Mesenteric fat pad (tissue), 1 donor: Measurements from ENCODE around the gene HLX. TPM values are rescaled to one million over a fixed set of nuclear protein-coding genes. Genes with fewer than 3 reads are reported as not detected.

ENCODE experiments used
- DNase-seq: peaks from one replicate; pipeline ENCODE4 v3.0.0-alpha.2; 2020; ENCODE audit warnings: low spot score
- total RNA-seq: library from RNA; stranded (reverse); fragmentation: NEBNext Ultra II Directional; extraction: Animal tissue kit (Norgen Biotek cat#: 25700); gene quantifications from one replicate; pipeline ENCODE4 v1.2.1, GENCODE V29; 2021
- donor health status: DM: yes; HTN: yes; CAD: no.

HLX gene
- total RNA-seq, 1 donor from 2014 or later, result 37.2 TPM

DNA sequence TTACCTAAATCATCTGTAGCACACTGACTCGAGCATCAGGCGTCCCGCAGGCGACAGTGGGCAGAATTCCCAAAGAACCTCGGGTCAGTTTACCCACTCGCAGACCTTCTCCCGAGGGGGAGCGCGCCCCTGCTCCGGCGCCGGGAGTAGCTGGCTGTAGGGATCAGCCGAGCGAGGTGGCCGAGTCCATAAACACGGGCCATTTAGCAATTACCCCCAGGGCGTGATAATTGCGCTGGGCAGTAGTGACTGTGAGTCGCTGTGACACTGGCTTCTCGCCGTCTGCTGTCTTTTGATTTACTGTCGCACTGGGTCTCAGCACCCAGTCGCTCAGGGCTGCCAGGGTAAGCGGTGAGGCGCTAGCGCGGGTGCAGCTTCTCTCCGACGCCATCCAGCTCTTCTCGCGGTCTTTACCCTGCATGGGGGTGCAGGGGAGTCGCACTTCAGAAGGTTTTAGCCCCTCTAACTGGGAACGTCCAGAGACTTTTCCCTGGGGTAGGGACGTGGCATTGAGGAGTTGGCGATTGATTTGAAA lies 16.2 kb downstream of the HLX start:
- no peak for DNase-seq

DNA sequence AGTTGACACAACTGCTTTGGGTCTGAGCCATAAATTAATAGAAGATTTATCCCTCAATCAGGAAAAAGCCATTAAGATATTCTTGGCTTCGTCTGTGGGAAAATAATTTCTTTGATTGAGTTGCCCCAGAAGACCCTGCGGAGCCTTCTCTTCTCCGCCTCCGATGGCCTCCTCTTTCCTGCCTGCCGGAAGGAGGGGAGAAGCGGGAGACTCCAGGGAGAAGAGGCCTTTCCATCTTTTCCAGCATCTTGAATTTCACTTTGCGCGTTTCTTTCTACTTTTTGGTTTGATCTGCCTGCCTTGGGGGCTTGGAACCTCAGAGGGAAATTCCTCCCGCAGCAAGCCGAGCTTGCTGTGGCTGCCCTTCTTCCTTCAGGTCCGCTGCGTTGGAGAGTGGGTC lies 16.8 kb downstream of the HLX start:
- no peak for DNase-seq

DNA sequence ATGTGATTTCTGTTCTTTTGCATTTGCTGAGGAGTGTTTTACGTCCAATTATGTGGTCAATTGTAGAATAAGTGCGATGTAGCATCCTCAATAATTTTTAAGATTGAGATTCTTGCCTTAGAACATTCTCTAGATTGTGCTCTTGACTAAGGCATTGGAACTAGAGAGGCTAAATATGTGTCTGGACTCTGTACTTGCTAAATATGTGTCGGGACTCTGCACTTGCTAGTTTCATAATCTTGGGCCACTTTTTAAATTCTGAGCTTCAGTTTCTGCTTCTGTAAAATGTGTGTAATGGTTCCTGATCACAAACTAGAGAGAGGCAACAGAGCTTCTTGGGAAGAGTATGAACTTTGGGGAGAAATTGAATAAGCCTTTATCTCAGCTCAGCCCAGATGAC lies 21.6 kb downstream of the HLX start:
- no peak for DNase-seq

DNA sequence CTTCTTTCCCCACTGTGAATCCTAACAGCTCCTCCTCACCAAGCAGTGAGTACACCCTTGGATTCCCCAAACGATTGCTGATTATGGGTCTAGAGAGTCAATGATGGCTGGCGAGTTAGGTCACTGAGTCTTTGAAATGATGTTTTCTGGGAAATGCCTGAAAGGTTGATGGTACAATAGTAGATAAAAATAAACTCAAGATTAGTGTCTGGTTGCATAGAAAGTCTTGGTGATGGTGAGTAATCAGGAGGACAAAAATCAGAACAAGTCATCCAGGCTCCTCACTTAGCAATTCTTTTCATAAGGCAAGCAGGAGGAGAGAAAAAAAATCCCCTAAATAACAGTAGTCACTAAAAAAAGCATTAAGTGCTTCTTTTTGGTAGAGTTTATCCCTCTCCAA lies 22.6 kb downstream of the HLX start:
- no peak for DNase-seq

DNA sequence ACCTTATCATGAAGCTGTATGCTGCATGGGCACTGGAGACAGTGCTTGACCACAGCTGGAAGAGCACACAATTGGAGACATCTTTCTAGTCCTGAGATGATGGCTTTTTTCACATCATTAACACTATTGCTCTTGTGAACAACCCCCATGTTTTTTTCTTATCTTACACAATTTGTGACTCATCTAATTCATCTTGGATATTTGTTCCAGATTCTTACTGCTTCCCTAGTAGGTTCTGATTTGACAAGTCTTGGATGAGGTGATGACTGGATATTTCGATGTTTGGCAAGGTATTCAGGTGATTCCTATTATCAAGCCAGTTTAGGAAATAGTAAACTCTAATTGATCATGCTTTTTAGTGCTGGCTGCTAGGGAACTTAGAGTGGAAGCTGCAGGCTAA lies 23.7 kb downstream of the HLX start:
- no peak for DNase-seq

DNA sequence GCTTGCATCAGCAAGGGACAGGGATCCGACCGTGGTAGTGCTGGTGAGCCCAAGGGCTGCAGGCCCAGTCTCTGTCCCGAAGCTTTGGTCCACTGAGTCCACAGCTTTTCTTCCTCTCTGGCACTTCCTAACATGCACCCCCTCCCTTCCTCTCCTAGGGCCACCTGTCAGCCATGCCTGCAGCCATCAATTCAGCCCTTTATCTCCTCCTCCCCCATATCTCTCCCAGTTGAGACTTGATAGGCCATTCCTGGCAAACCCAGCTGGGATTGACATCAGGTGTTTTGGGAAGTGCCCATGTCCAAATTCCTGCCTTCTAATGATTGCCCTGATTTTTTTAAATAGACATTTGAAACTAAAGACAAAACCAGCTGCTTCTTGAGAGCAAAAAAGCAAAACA lies 25.6 kb downstream of the HLX start:
- no peak for DNase-seq

DNA sequence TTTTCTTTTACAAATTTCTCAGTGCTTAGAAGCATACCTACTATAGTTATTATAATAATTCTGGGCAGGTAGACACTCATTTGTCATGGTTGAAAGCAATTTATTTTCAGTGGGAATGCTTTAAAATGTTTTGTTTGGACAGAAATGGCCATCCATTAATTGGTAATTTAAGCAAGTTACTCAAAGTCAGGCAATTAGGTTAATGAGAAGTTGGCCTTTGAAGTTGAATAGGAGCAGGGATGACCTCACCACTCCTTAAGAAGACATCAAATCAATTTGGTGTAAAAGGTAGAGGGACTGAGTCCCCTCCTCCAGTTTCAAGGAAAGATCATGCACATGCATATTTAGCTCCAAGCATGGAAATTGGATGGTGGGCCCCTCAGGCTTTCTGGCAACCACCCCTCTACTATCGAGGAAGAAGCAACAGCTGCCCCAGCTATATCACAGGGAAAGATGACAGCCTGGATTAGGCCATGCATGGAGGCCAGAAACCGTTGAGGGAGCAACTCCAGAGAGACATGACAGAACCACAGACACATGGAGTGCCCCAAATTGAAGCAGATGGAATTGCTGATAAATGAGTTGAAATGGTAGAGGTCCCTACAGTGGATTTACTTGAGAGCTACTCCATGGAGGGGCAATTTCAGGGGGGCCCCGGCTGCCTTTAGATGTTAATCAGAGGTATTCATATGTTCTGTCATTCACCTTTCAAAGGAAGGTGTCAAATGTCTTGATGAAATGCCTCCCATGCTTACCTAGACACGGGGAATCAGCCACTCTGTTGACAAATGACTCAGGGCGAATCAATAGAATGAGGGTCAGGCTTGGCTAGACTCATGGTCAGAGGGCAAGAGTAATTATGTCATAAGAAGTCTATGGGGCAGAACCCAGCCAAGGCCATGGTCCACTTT lies 26.7 kb downstream of the HLX start:
- DNase-seq, result no peak

DNA sequence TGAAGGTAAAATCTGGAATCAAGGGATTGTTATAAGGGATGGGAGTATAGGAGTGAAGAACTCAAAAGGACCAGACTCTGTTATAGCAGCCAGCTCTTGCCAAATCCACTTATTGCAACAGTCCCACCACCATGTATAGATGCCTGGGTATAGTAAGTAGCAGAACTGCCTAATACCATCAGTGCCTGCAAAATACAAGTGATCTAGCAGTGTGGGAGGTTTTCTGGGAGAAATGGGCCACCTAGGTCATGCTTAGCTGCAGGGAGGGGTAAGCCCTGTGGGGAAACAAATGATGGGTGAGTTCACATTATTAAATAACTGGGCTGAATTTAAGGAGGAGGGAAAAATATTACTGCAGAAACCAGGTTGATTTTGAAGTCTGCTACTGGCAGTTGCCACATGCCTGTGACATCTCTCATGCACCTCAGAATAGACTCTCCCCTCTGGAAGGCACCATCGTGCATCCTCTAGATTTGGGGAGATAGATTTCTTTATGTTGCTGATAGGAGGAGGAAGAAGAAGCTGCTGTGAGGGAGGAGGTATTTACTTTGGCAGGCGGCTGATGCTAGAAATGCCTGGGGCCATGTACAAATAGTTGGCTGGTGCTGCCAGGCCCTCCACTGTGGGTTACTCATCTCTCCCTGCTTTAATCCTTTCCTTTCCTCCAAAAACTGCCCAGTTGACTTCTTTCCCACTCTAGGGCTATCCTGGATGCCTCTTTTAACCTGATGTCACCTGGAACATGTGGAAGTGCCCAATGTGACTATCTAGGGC lies 27.5 kb downstream of the HLX start:
- no peak for DNase-seq

DNA sequence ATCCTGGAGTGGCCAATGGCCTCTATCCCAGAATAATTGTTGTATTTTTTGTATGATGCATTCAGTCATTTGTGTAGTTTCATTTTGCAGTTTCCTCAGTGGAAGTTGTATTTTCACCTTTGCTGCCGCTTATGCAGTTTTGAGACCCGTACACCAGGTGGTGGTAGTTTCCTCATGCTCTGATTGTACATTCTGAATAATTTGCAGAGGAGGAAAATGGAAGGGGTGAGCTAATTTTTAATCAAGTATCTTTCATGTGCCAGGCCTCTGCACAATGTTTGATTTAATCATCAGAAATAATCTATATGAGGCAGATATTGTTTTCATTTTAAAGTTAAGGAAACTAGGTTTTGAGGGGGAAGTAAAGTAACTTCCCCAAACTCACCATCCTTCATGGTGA lies 29.5 kb downstream of the HLX start:
- no peak for DNase-seq

DNA sequence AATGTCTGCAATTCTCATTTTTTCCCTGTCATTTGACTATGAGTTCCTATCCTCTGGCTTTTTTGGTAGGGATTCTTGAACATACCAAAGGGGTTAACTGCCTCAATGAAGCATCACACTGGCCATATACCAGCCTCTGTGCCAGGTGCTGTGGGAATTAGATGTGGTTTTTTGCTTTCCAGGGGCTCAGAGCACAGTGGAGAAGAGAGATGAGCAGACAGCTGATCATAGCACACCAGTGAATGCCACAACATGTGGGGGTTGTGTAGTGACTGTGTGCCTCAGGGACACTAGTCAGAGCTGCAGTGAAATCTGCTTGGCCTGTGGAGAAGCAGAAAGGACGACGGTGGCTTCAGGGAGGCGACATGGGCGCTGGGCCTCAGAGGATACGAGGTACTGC lies 30.8 kb downstream of the HLX start:
- no peak for DNase-seq

DNA sequence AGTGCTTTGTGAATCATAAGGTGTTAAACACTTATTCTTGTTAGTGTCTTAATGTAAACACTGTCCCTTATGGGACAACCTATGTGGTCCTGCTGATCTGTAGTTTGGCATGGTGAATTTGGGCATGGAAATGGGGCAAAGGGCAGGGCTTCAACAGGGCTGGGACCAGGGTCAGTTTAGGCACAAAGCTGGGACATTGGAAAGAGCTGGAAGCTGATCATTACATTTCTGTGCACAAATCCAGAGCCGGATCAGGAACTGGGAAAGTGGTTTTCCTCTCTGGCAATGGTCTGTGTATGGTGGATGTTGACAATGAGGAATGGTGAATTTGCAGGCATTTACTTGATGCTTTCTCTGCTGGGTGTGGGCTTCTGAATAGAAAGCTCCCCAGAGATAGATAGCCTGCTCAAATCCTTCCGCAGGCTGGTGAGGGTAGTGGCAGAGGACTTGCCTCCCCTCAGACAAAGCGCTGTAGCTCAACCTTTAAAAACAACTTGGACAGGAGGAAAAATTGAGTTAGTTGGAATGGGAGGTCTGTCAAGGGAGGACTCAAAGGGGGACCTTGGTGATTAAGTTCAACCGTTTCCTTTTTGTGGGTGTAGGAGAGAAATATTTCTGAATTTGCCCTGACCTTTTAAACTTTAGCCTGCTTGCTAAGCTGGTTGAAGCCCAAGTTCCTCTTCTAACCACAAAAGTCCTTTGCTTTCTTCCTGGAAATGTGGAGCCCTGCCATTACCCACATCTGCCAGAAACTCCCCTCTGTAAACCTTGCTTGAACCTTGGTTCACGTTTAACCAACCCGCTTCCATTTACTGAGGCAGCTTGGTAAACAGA lies 35.3 kb downstream of the HLX start:
- DNase-seq, result no peak

DNA sequence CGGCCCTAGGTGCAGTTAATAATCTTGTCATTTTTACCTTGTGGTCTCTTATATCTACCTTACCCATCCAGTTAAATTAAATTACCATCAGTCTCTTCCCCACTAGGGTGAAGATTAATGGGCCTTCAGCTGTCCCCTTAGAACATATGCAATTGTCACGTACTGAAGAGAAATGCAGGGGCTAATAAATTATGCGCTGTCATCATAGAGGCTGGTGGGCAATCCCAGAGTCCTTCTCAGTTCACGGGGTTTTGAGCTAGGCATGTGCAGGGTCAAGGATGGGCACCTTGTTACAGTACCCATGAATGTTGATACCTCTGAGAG lies 35.8 kb downstream of the HLX start:
- DNase-seq, result no peak

DNA sequence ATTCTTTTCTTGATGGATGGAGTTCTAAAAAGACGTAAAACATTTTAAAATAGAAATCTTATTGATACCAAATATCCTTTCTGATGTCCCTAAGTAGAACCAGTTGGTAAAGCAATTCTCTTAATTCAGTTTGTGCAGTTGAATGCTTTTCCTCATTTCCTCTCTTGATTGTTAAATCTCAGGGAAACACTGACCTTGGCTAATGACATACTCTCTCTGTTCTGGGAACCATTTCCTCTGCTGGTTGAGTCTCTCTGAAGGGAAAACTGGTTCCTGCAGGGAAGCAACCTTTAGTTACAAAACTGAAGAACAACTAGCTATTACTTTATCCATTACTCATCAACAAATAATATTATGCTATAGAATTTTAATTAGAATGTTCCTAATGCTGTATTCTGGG lies 36.7 kb downstream of the HLX start:
- DNase-seq, result no peak

DNA sequence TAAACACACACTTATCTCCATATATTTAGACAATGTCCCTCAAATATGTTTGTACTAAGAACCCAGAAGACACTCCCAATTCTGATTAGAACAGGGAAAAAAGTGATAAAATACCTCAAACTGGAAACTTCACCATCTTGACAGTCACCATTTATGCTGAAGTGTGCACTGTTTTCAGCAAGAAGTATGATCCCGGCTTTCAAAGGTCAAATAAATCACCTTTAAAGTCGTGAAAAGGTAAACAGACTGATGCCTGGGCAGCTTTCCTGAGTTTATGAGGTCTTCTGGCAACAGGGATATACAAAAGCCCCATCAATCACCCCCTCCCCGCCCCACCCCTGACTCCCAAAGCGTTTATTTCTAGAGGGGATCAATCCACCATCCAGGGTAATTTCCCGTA lies 37.9 kb downstream of the HLX start:
- no peak for DNase-seq

DNA sequence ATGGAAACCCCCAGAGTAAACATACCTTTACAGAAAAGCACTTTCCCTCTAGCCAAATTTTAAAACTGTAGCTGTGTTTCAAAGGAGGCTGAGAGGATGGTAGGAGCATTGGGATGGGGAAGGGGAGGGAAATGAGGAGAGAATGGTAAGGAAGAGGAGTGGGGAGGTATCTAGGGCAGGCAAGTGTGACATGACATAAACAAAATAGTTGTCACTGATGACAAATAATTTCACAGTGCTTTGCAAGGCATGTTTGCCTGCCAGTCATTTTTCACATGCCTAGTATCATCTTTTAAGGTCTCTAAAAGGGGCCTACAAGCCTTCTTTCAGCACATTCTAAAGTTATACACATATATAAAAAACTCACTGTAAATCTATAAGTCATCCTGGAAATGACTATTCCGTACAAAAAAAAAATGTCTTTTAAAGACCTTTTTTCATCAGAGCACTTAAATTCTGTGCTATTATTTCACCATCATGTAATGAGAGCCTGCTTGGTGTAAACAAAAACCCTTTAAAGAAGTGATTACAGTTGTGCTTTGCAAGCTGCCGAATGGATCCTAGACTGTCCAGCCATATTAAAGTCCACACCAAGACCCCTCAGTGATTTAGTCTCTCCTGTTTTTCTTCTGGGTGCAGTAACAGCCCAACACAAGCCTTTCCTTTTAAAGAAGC lies 38.4 kb downstream of the HLX start:
- no peak for DNase-seq

DNA sequence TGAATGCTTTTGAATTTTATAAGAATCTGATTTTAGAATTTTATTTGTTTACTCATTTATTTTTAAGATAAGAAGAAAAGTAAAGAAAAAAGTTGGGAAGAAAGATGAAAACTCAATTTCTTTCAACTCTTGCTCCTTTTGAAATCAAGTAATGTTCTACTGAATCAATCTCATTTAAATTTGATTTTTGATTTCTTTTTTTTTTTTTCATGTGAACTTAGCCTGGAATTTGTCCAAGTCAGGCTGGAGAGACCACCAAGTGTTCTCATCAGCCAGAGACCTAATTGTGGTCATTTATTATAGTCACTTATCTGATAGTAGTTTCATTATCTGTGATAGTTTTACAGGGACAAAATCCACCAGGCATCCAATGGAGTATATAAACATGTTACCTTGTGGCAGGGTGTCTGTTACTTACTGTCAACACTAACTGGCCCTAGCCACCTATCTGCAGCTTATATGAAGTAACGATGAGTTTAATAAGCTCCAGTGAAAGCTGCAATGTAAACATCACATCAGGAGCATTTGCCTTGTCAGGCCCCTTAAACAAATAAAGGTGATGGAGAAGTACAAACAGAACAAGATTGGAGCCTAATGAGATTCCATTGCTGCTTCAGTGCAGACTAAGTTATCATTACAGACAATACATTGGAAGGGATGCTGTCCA lies 39.2 kb downstream of the HLX start:
- DNase-seq, result no peak

DNA sequence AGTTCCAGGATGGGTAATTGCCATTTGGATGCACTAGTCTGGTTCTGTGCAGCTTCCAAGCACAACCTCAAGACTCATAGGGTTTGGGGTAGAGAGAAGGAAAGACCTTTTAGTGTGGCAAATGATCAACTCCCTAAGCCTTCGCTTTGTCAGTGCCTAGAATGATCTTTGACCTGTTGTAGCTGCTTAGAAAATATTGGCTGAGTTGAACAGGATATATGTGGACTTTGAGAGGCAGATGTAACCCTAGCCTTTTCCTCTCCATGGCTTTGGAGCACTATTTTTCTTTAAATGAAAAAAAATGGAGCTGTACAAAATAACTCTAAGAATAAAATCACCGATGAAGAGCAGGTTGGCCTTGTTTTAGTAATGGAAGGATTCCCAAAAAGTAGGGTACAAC lies 41.7 kb downstream of the HLX start:
- no peak for DNase-seq

DNA sequence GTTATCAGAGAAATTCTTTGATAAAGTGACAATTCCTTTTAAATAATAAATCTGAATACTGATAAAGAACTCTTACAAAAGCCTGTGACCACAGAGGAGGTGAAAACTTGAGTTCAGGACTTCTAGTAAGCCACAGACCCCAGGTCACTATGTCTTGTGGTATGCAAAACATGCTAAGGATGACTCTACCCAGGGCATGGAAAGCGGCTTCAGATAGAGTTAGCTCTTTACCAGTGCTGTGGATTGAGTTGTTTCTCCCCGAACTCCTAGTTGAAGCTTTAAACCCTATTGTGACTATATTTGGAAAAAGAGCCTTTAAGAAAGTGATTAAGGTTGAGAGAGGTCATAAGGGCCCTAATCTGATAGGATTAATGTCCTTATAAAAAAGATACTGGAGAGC lies 42.3 kb downstream of the HLX start:
- no peak for DNase-seq

DNA sequence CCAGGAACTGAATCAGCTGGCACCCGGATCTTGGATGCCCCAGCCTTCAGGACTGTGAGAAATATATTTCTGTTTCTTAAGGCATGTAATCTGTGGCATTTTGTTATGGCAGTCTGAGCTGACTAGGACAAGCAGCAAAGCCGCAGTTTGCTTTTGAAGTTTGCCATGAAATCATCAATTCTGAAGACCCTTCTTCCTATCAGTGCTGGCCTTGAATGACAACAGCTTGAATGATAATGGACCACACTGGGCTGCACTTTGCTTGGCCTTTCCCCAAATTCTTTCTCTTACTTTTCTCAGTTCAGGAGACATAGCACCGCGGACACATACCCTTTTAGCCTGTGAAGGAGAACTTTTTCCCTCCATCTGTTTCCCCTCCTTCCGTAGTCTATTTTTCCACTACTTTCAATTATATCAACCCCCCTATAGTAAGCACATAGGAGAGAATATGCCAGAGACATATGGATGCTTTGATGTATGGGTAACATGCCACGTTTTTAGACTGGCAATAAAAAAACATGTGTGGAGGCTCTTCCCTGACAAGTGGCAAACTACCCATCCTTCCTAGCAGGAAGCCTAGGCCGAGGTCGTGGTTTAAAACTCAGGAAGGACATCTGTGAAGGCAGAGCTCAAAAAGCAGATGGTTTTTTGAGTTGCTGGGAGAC lies 42.9 kb downstream of the HLX start:
- DNase-seq, result no peak

DNA sequence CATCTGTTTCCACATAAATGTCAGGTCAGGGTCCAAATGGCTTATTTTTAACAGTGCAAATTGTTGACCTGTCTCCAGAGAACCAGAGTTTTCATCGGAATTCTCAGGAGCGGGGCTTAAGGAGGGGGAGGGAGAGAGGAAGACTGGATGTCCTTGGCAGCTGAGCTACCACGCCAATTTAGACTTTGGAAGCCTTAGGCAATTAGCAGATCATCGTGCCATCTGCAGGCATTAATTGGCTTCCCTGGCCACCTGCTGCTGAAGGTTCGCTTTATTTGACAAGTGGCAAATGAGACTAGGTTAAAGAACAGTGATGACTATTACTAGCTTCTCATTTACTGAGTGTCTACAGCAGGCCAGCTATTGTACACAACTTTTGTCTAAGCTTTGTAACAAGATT lies 43.7 kb downstream of the HLX start:
- DNase-seq, result no peak
